ENCODE results near the gene QRICH2. TPM values are rescaled to one million over a fixed set of nuclear protein-coding genes. Genes with fewer than 3 reads are reported as not detected.

The QRICH2 gene
- total and polyA plus RNA-seq, 9 of the 15 experiments (the other 6 are each of a cell fraction or from before 2014, with no cell fraction given), result 0.03 to 1.6 (median 0.81) TPM

GRCh38 chr17:76353599-76354316, 45.7 kb upstream of the QRICH2 start, which contains the start of gene PRPSAP1 (continued):
- TF ChIP-seq ZHX1 (conservative IDR thresholded peaks at IDR 0.05; ENCODE audit: low read length) (no peak), HNRNPUL1 (IDR thresholded peaks at IDR 0.05; ENCODE audit: low read length) (no peak), E2F3 (CRISPR knock-in tag; IDR thresholded peaks at IDR 0.05) (no peak), RBM17 (IDR thresholded peaks at IDR 0.05; ENCODE audit: borderline replicate concordance, low read depth, low read length) (no peak), NFIC (IDR thresholded peaks at IDR 0.05) (peak; percentile 83), RHOXF2B (CRISPR knock-in tag; conservative IDR thresholded peaks at IDR 0.05) (no peak), SREBF1 (IDR thresholded peaks at IDR 0.05; ENCODE audit: borderline replicate concordance, low read depth, low read length) (no peak; the same call in 1 of the 2 replicates), PRMT5 (CRISPR knock-in tag; IDR thresholded peaks at IDR 0.05) (no peak), POU5F1 (IDR thresholded peaks at IDR 0.05; ENCODE audit: borderline replicate concordance, low read depth, low read length, partially characterized antibody) (no peak), ATF2 (CRISPR knock-in tag; IDR thresholded peaks at IDR 0.05) (no peak), SMC3 (conservative IDR thresholded peaks at IDR 0.05; ENCODE audit: insufficient read depth, low read depth, low read length) (no peak), EP300 (IDR thresholded peaks at IDR 0.05; ENCODE audit: low read length) (no peak)
- TF ChIP-seq, protein P1, sequence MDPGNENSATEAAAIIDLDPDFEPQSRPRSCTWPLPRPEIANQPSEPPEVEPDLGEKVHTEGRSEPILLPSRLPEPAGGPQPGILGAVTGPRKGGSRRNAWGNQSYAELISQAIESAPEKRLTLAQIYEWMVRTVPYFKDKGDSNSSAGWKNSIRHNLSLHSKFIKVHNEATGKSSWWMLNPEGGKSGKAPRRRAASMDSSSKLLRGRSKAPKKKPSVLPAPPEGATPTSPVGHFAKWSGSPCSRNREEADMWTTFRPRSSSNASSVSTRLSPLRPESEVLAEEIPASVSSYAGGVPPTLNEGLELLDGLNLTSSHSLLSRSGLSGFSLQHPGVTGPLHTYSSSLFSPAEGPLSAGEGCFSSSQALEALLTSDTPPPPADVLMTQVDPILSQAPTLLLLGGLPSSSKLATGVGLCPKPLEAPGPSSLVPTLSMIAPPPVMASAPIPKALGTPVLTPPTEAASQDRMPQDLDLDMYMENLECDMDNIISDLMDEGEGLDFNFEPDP (CRISPR knock-in tag; IDR thresholded peaks at IDR 0.05), result no peak
- TF ChIP-seq, protein P2, sequence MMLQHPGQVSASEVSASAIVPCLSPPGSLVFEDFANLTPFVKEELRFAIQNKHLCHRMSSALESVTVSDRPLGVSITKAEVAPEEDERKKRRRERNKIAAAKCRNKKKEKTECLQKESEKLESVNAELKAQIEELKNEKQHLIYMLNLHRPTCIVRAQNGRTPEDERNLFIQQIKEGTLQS (IDR thresholded peaks at IDR 0.05), result no peak
- TF ChIP-seq, protein P2 (CRISPR knock-in tag; conservative IDR thresholded peaks at IDR 0.05), result peak; percentile 78
- TF ChIP-seq, protein P3, sequence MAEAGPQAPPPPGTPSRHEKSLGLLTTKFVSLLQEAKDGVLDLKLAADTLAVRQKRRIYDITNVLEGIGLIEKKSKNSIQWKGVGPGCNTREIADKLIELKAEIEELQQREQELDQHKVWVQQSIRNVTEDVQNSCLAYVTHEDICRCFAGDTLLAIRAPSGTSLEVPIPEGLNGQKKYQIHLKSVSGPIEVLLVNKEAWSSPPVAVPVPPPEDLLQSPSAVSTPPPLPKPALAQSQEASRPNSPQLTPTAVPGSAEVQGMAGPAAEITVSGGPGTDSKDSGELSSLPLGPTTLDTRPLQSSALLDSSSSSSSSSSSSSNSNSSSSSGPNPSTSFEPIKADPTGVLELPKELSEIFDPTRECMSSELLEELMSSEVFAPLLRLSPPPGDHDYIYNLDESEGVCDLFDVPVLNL (CRISPR knock-in tag; IDR thresholded peaks at IDR 0.05; ENCODE audit: low read depth), result no peak

Data from K562 (cell line).